HG03066 (cell line): ENCODE data around the gene ATF4.
"Not testable (repeated sequence)": the region's sequence is repeated elsewhere in the genome, so short reads cannot be mapped to it uniquely, and the experiment has no call there.

Experiments
- ATAC-seq: cut with Tn5 transposase; IDR thresholded peaks from one replicate; pipeline ENCODE4 v1.9.1; 2021; ENCODE audit warnings: low read depth; ENCODE audit not compliant: unreplicated experiment

The ATF4 gene

DNA sequence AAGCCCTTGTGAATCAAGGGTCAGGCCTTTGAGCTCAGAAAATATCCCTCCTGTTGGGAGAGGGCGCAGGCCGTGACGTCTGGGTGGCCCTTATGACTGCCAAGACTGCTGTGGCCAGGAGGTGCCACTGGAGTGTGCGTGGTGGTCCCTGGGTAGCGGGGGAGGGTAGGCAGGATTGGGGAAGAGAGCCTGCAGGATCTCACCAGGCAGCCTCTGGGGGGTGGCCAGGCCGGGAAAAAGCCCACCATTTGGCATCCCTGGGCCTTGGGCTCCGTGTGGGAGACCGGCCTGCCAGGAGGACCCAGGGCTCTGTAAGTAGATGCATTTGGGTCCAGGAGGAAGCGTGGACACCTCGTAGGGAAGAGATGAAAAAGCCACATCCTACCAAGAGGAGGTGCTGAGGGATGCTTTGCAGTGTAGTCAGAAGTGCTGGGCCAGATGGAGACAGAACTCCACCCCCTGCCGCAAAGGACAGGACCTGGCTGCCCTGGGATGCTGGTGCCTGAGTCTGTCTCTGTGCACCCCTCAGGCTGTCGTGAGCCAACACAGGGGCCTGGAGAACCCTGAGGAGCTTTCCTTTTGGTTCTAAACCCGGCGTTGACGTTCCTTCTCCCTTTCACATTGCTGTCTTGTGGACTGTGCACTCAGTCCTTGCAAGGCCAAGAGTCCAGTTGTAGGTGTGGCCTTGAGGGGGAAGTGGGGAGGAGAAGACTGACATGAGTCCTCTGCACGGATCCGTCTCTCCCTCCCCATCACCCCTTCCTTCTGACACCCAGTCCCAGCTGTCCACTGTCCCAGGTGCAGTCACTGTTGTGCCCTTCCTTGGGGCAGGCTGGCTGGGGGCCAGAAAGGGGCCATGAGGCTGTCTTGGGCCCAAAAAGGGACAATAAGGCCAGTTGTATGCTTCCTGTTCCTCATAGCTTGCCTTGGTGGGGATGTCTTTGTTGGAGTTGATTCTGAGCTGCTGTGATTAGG, 31.0 kb upstream of the ATF4 start:
- ATAC-seq = no peak

GRCh38 chr22:39490135-39490798, 30.1 kb upstream of the ATF4 start:
- peak; percentile 76 for ATAC-seq

- no peak for ATAC-seq
Measured at GRCh38 chr22:39490966-39491680, 29.2 kb upstream of the ATF4 start.

- no peak for ATAC-seq
Measured at GRCh38 chr22:39491696-39492095, 28.7 kb upstream of the ATF4 start.

- ATAC-seq = no peak
Measured at GRCh38 chr22:39492186-39492585, 28.2 kb upstream of the ATF4 start.

DNA sequence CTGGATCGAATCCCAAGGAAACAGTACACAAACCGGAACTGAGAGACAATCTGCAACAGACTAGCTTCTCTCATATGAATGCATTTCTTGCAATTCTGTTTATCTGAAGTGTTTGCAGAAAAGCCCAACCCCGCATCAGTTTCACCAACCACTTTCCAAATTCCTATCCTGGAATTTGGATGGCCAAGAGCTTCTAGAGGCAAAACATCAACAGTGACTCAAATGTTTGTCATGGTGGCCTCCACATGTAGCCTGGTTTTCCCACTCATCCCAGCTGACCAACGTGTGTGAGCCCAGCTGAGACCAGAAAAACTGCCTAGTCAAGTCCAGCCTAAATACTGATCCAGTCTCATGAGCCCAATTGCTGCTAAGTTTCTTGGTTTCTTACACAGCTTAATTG, 26.6 kb upstream of the ATF4 start:
- ATAC-seq = no peak

- ATAC-seq = no peak
Measured at GRCh38 chr22:39494471-39495120, 25.8 kb upstream of the ATF4 start.

DNA sequence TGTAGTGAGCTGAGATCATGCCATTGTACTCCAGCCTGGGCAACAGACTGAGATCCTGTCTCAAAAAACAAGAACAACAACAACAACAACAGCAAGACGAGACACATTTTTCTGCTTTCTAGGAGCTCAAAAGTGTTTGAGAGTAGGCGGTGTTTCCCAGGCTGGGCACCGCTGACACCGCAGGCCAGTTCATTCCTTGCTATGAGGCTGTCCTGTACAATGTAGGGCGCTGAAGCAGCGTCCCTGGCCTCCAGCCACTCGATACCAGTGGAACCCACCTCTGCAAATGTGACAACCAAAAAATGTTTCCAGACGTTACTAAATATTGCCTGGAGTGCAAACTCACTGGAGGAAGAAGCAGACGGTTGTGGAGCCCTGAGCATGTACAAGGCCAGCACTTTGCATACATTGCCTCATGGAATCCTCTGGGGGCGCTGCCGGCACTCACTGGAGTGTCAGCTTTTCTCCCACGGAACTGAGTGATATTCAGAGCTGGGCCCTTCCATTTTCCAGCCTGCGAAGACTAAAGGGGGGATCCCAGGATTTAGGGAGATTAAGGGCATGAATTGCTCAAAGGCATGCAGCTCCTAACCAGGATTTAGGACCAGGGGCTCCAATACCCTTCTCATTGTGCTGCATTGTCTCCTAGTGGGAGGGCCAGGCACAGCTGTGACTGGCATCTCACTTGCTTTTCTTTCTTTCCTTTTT, 24.1 kb upstream of the ATF4 start:
- ATAC-seq = no peak

DNA sequence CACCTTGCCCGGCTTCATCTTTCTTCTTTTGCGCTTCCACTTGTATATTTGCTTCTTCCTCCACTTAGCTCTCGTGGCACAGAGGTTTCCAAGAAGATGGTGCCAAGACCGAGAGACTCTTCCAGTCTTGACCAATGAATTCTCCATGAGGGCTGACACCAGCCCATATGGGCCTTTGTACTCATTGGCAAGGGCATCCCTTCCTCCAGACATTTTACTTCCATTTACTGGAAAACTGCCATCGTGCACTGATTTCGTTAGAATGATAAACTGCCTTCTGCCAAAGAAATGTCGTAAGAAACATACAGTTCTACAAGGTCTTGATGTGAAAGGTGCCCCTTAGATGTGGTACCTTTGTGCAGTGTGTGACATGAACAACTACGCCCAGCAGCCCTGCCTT, 22.9 kb upstream of the ATF4 start:
- ATAC-seq = no peak

- no peak for ATAC-seq
Measured at GRCh38 chr22:39498368-39498767, 22.0 kb upstream of the ATF4 start.

DNA sequence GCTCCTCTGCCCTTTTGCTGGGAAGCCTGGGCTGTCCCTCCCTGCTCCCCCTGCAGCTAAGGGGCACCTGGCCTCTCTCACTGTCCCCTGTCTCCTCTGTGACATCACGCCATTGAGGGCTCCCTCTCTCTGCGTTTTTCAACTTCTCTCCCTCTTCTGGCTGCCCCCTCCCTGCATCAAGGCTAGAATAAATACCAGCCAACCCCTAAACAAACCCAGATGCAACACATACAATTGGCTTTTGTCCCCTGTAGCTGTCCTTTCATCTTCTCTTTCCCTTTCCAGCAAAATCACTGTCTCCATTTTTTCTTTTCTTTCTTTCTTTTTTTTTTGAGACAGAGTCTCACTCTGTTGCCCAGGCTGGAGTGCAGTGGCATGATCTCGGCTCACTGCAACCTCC, 21.6 kb upstream of the ATF4 start:
- no peak for ATAC-seq

DNA sequence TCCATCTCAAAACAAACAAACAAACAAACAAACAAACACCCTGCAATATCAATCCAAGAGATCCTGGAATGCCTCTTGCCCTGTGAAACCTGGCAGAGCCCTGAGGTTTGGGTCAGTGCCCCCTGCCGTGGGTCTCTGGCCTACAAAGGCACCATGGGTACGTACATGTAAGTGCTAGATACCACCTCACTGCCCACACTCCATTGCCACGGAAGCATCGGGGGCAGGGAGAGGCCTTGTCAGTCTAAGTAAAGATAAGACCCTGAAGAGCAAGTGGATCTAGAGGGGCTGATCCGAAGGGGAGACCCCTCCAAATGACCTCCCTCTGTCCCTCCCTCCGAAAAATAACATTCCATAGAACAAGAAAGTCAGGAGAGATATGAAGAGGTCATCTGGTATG, 20.3 kb upstream of the ATF4 start:
- ATAC-seq = no peak

GRCh38 chr22:39501644-39502108, 18.7 kb upstream of the ATF4 start:
- no peak for ATAC-seq

DNA sequence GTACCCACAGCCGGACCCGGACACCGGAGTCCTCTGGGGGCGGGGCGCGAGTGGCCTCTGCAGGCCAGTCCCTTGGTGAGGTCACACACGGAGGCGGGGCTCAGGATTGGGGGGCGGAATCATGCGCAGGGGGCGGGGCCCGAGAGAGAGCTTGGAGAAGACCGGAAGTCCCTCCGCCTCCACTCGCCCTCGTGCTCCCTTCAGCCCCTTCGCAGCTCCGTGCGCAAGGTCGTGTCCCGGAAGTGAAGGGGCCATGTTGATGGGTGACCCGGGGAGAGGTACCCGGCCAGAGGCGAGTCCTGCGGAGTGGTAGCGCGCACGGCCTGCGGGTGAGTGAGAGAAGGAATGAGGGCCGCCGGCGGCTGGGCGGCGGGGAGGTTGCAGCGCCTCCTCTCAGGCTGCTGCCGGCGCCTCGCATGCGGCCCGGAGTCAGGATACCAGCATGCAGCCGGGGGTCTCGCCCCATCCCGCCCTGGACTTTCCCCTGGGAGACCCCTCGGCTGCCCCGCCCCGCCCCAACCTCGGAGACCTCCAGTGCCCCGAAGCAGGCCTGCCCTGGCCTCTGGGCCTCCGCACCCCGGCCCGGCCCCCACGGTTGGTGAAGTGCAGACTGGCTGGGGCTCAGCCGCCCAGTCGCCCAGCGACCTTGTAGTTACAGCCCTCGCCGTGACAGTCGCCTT, 18.1 kb upstream of the ATF4 start, which contains the start of gene MIEF1:
TSS of gene MIEF1 (plus strand) at position 182 of the 680 bp plus-strand sequence. CDS start 9,005 bp downstream, outside the sequence.
- ATAC-seq = peak; percentile 87

- no peak for ATAC-seq
Measured at GRCh38 chr22:39502789-39503409, 17.5 kb upstream of the ATF4 start.

GRCh38 chr22:39503630-39504029, 16.7 kb upstream of the ATF4 start:
- no peak for ATAC-seq

DNA sequence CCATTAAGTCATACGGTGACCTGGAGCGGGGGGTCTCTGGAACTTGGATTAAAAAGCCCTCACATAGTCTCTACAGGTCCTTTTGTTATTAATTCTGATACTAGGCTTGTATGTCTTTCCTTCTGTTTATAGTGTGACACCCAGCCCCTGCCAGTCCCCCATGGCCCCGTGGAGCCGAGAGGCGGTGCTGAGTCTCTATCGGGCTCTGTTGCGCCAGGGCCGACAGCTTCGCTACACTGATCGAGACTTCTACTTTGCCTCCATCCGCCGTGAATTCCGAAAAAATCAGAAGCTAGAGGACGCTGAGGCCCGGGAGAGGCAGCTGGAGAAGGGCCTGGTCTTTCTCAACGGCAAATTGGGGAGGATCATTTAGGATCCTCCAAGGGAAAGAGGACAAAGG, 16.3 kb upstream of the ATF4 start:
- ATAC-seq = no peak

- ATAC-seq = not testable (repeated sequence)
Measured at GRCh38 chr22:39507021-39507420, 13.3 kb upstream of the ATF4 start.

DNA sequence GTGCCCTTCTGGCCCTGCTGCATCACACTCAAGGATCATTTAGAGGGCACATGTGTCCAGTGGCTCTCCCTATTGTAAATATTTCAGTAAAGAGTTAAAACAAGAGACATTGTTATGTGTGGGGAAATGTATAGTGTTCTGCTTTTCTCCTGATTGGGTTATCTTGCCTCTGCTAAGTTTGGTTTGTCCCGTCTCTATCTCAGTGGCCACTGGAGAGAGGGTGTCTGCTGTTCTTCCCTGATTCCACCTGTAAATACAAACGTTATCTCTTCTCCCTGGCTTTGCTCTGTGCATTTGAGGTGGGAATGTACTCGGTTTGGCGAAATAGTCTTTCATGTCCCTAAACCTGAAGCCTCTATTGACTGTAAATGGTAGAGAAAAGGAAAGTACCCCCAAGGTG, 12.0 kb upstream of the ATF4 start:
- no peak for ATAC-seq
